GM19193 (cell line): ENCODE measurements around the gene RNLS.

ENCODE experiments used
- POLR2A ChIP-seq: IDR thresholded peaks from 4 replicates; pipeline ENCODE4 v1.6.1; 2011; ENCODE audit not compliant: insufficient read depth, insufficient read length; ENCODE audit errors: extremely low read depth

Gene RNLS

DNA sequence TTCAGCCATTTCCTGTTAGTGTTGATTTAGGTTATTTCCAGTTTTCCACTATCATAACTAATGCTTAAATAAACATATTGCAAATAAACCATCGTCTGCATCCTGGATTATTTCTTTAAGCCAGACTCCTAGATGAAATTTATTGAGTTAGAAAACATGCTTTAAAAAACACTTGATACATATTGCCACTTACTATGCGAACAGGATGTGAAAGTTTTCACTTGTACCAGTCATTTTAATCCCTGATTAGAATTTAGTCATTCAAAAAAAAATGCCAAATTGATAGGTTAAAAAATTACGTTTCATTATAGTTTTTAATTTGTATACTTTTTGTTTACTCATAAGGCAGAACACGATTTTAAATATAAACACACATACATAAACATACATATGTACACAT lies 309.6 kb downstream of the RNLS start:
- no peak for TF ChIP-seq POLR2A

GRCh38 chr10:88271761-88272543 lies 311.2 kb downstream of the RNLS start:
- no peak for TF ChIP-seq POLR2A

GRCh38 chr10:88270871-88271713 lies 312.0 kb downstream of the RNLS start:
- no peak for TF ChIP-seq POLR2A

DNA sequence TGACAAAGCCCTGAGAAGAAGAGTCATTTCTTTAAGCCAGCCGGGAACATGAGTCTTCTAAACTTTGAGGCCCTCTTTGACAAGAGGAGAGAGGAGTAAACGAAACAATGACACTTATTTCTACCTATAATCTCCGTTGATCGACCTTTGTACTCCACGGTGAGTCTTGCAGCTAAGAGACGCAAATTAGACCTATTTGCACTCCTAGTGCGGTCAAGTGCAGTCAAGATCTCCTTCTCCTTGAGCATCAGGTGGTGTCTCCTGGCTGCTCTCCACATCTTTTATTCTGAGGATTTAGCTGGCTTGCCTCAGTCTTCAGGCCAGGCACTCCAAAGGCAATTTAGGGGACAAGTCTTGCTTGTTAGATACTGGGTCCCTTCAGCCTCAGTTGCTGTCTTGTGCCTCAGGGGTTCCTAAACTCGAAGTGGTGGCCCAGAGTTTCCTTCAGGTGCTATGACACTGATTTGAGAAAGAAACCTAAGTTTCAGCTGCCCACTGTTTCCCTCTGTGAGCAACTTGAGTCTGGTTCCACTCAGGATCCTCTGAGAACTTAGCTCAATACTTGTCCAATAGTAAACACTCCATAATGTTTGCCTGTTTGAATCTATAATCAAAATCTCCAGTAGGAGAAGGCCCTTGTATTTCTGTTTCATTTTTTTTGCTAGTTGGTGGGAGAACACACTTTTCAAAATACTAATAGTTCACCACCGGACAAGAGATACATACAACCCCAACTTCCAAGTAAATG lies 312.9 kb downstream of the RNLS start:
- TF ChIP-seq POLR2A, result no peak

GRCh38 chr10:88262591-88263234 lies 320.4 kb downstream of the RNLS start:
- no peak for TF ChIP-seq POLR2A

DNA sequence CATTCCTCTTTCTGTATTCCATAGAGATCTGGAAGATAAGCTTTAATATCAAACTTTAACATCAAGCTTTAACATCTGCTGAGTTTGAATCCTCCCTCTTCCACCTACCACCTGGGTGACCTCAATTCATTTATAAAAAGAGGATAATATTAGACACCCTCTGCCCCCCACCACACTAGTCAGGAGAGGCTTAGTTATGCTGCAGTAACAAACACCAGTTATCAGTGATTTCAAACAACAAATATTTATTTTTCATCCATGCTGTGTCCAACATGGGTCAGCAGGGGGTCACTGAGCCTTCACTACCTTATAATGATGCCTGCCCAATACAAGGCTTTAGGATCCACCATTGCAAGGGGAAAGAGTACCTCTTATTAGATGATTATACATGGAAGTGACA lies 322.0 kb downstream of the RNLS start:
- no peak for TF ChIP-seq POLR2A

- TF ChIP-seq POLR2A, result no peak
Observed at GRCh38 chr10:88260329-88261051, 322.6 kb downstream of the RNLS start.

- TF ChIP-seq POLR2A, result no peak
Observed at GRCh38 chr10:88259381-88259780, 323.7 kb downstream of the RNLS start.

DNA sequence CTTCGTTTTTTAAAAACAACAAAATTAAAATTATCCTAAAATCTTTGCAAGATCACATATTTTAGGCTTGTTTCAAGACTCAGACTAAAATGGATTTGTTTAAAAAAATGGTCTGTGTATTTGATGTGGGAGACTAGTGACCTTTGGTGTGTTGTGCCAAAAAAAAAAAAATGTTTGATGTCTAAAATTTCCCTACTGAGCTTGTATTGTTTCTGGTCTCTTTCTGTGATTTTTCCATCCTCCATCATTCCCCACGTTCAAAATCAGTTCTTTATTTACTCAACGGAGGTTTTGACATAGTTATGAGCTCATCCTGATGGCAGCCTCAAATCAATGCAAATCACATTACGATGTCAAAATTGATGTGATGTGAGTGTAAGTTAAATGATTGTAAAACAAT lies 326.2 kb downstream of the RNLS start:
- TF ChIP-seq POLR2A, result no peak

- no peak for TF ChIP-seq POLR2A
Observed at GRCh38 chr10:88256013-88256680, 327.0 kb downstream of the RNLS start.

DNA sequence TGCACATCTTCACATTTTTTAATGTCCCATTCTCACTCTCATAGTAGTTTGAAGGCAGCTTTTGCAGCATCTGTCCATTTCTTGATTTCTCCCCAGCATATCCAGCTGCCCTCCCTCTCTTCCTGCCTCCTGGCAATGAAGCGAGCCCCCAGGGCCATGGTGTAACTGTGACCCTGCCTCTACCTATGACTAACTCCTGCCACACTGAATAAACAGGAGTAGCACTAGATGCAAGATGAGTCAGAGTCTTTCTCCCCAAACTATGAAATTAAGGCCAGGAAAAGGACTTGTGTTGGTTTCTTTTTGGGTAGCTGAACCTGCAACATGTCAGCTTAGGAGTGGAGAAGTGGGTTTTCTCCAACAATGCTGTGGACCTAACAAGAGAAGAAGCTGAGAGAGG lies 329.0 kb downstream of the RNLS start:
- TF ChIP-seq POLR2A, result no peak

- TF ChIP-seq POLR2A, result no peak
Observed at GRCh38 chr10:88253622-88254021, 329.5 kb downstream of the RNLS start.

DNA sequence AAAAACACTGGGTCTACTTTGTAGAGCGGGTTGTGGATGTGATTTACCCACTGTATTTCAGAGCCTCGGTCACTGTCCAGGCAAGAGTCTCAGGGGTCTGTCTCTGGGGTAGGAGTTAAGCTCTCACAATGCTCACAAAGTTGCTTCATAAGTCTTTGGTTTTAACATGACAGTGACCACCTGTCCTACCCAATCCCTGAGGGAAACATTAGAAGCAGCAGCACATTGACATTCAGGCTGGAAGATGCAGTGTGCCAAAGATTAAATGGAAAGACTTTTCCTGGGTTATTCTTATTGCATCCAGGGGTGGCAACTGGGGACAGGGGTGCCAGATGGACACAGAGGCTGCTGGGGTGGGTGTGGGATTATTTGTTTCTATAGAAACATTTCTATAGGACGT lies 330.0 kb downstream of the RNLS start:
- TF ChIP-seq POLR2A, result no peak

GRCh38 chr10:88249450-88249849 lies 333.7 kb downstream of the RNLS start:
- TF ChIP-seq POLR2A, result no peak
